Mesenchymal stem cell (in vitro differentiated cells and primary cell): ENCODE measurements around the gene TAS1R2.

Experiments
- DNase-seq: peaks from one replicate; pipeline ENCODE4 v3.0.0-alpha.2; 2013
- H2AFZ ChIP-seq: one replicate; pipeline ENCODE4 v1.6.1; 2013; ENCODE audit warnings: low read depth, mild to moderate bottlenecking, control low read depth, inconsistent platforms, low read length, moderate library complexity
- H2AK5ac ChIP-seq: 2 replicates; pipeline ENCODE4 v1.6.1; 2013; ENCODE audit warnings: low read length, moderate library complexity, mild to moderate bottlenecking, inconsistent platforms; ENCODE audit not compliant: severe bottlenecking
- H2BK120ac ChIP-seq: one replicate; pipeline ENCODE4 v1.6.1; 2013; ENCODE audit warnings: low read depth, mild to moderate bottlenecking, inconsistent platforms, low read length, moderate library complexity
- H2BK12ac ChIP-seq, 2 experiments: one replicate each; pipeline ENCODE4 v1.6.1; 2013; ENCODE audit warnings: inconsistent platforms in 2 of 2, low read length in 2 of 2, mild to moderate bottlenecking in 2 of 2, moderate library complexity in 2 of 2, control low read depth in 1 of 2
- H2BK15ac ChIP-seq: one replicate; pipeline ENCODE4 v1.6.1; 2013; ENCODE audit warnings: mild to moderate bottlenecking, low read depth, inconsistent platforms; ENCODE audit not compliant: poor library complexity, severe bottlenecking
- H2BK5ac ChIP-seq: 2 replicates; pipeline ENCODE4 v1.6.1; 2013; ENCODE audit warnings: low read depth, mild to moderate bottlenecking, low read length, control low read depth, inconsistent platforms; ENCODE audit not compliant: poor library complexity, severe bottlenecking
- H3K14ac ChIP-seq, 2 experiments: one replicate each; pipeline ENCODE4 v1.6.1; 2013; ENCODE audit warnings: inconsistent platforms in 2 of 2, low read length in 2 of 2, control low read depth in 1 of 2, mild to moderate bottlenecking in 1 of 2, moderate library complexity in 1 of 2
- H3K18ac ChIP-seq, 2 experiments: one replicate each; pipeline ENCODE4 v1.6.1; 2013; ENCODE audit warnings: inconsistent platforms in 2 of 2, low read length in 2 of 2, control low read depth in 1 of 2, low read depth in 1 of 2, mild to moderate bottlenecking in 1 of 2
- H3K23ac ChIP-seq, 2 experiments: one replicate each; pipeline ENCODE4 v1.6.1; 2013; ENCODE audit warnings: inconsistent platforms in 2 of 2, low read length in 2 of 2, mild to moderate bottlenecking in 2 of 2, moderate library complexity in 2 of 2, control low read depth in 1 of 2
- H3K27ac ChIP-seq: 2 replicates; pipeline ENCODE4 v1.5.1; 2013; ENCODE audit warnings: mild to moderate bottlenecking, moderate library complexity, low read length, control low read depth, inconsistent platforms; ENCODE audit not compliant: poor library complexity, severe bottlenecking
- H3K27me3 ChIP-seq, 2 experiments: 2 replicates each; pipeline versions ENCODE4 v1.6.1 to v1.7.0; 2013; ENCODE audit warnings: low read length in 2 of 2, mild to moderate bottlenecking in 2 of 2, moderate library complexity in 2 of 2, control low read depth in 1 of 2, inconsistent platforms in 1 of 2; ENCODE audit not compliant: control insufficient read depth in 1 of 2, insufficient read depth in 1 of 2
- H3K36me3 ChIP-seq, 2 experiments: 2 replicates each; pipeline versions ENCODE4 v1.6.1 to v1.7.0; 2013; ENCODE audit warnings: low read length in 2 of 2, control low read depth in 1 of 2, inconsistent platforms in 1 of 2, low read depth in 1 of 2, mild to moderate bottlenecking in 1 of 2; ENCODE audit not compliant: insufficient read depth in 2 of 2, control insufficient read depth in 1 of 2
- H3K4ac ChIP-seq, 2 experiments: one replicate each; pipeline ENCODE4 v1.6.1; 2013; ENCODE audit warnings: inconsistent platforms in 2 of 2, low read length in 2 of 2, mild to moderate bottlenecking in 2 of 2, moderate library complexity in 2 of 2, control low read depth in 1 of 2, low read depth in 1 of 2
- H3K4me1 ChIP-seq: 2 replicates; pipeline ENCODE4 v1.6.1; 2013; ENCODE audit warnings: low read depth, low read length, control low read depth; ENCODE audit not compliant: control insufficient read depth, insufficient read depth
- H3K4me2 ChIP-seq: 2 replicates; pipeline ENCODE4 v1.6.1; 2013; ENCODE audit warnings: low read length, mild to moderate bottlenecking, inconsistent platforms; ENCODE audit not compliant: poor library complexity, severe bottlenecking
- H3K4me3 ChIP-seq, 2 experiments: 2 replicates each; pipeline versions ENCODE4 v1.5.1 to v1.7.0; 2013; ENCODE audit warnings: low read length in 2 of 2, mild to moderate bottlenecking in 2 of 2, control low read depth in 1 of 2, low read depth in 1 of 2; ENCODE audit not compliant: insufficient read depth in 1 of 2
- H3K79me1 ChIP-seq: replicated peaks from 2 replicates; pipeline ENCODE4 v1.6.1; 2013; ENCODE audit warnings: mild to moderate bottlenecking, control low read depth, low read length, inconsistent platforms; ENCODE audit not compliant: poor library complexity, severe bottlenecking
- H3K9ac ChIP-seq: 2 replicates; pipeline ENCODE4 v1.7.0; 2013; ENCODE audit warnings: mild to moderate bottlenecking, low read length, moderate library complexity
- H3K9me3 ChIP-seq: 2 replicates; pipeline ENCODE4 v1.7.0; 2013; ENCODE audit warnings: mild to moderate bottlenecking, low read length; ENCODE audit not compliant: control insufficient read depth
- H4K8ac ChIP-seq: one replicate; pipeline ENCODE4 v1.6.1; 2013; ENCODE audit warnings: inconsistent platforms, mild to moderate bottlenecking, low read length, moderate library complexity
- H4K91ac ChIP-seq: one replicate; pipeline ENCODE4 v1.6.1; 2013; ENCODE audit warnings: mild to moderate bottlenecking, low read length, inconsistent platforms
- WGBS: methylation state at CpG from one replicate; pipeline ENCODE4 v1.1.7; 2013; ENCODE audit warnings: mixed read lengths; 5-methylcytosine and 5-hydroxymethylcytosine counted together

Gene TAS1R2

GRCh38 chr1:18829671-18830070, 29.8 kb downstream of the TAS1R2 start:
- Histone ChIP-seq H4K91ac (no peak overlapping the region), H3K14ac (no peak overlapping the region), H3K18ac (no peak overlapping the region), H3K4me2 (no peak overlapping the region), H3K4ac (no peak overlapping the region), H2BK12ac (no peak overlapping the region), H3K9ac (no peak overlapping the region), H2BK5ac (no peak overlapping the region), H3K9me3 (peaks cover 15% of the 10 kb centered on the region), H3K4me1 (no peaks in the 10 kb centered on the region), H3K36me3 (no peaks in the 10 kb centered on the region), H3K4me3 (no peak overlapping the region), H3K23ac (no peak overlapping the region), H3K27me3 (peaks cover 8 to 38% of the 10 kb centered on the region in 2 experiments), H2AFZ (no peak overlapping the region), H4K8ac (no peak overlapping the region), H3K79me1 (no peaks in the 10 kb centered on the region), H2AK5ac (no peak overlapping the region), H2BK15ac (no peak overlapping the region), H3K27ac (no peak overlapping the region), H2BK120ac (no peak overlapping the region)
- no peak for DNase-seq
- no CpG with 5 or more reads among the region's 1 CpG for WGBS

- Histone ChIP-seq H2BK5ac (no peak overlapping the region), H3K36me3 (no peaks in the 10 kb centered on the region), H3K23ac (no peak overlapping the region), H4K91ac (no peak overlapping the region), H3K4ac (no peak overlapping the region), H3K4me3 (no peak overlapping the region), H2BK12ac (no peak overlapping the region), H2AFZ (no peak overlapping the region), H3K4me2 (no peak overlapping the region), H2BK120ac (no peak overlapping the region), H4K8ac (no peak overlapping the region), H3K4me1 (no peaks in the 10 kb centered on the region), H3K27ac (no peak overlapping the region), H2BK15ac (no peak overlapping the region), H3K9ac (no peak overlapping the region), H2AK5ac (no peak overlapping the region), H3K14ac (no peak overlapping the region), H3K18ac (no peak overlapping the region), H3K79me1 (no peaks in the 10 kb centered on the region), H3K9me3 (peaks cover 15% of the 10 kb centered on the region), H3K27me3 (peaks cover 3 to 27% of the 10 kb centered on the region in 2 experiments)
- no peak for DNase-seq
- WGBS: no CpG with 5 or more reads among the region's 2 CpGs
Measured at GRCh38 chr1:18828224-18828623, 31.2 kb downstream of the TAS1R2 start.

- H3K4ac ChIP-seq: no peak overlapping the region
- no peak overlapping the region for H3K27ac ChIP-seq
- H2BK5ac ChIP-seq: no peak overlapping the region
- H3K4me1 ChIP-seq: no peaks in the 10 kb centered on the region
- H4K8ac ChIP-seq: no peak overlapping the region
- H2BK120ac ChIP-seq: no peak overlapping the region
- no peak overlapping the region for H3K9ac ChIP-seq
- no peak overlapping the region for H3K4me3 ChIP-seq
- no peaks in the 10 kb centered on the region for H3K79me1 ChIP-seq
- no peak overlapping the region for H3K14ac ChIP-seq
- no peak overlapping the region for H4K91ac ChIP-seq
- H2AFZ ChIP-seq: no peak overlapping the region
- H3K27me3 ChIP-seq: peaks cover 20 to 36% of the 10 kb centered on the region in 2 experiments
- no peak overlapping the region for H2BK12ac ChIP-seq
- WGBS: 85% methylated on average over 6 of the region's 6 CpGs
- H3K9me3 ChIP-seq: peaks cover 10% of the 10 kb centered on the region
- H2AK5ac ChIP-seq: no peak overlapping the region
- no peak overlapping the region for H2BK15ac ChIP-seq
- no peak overlapping the region for H3K23ac ChIP-seq
- H3K36me3 ChIP-seq: no peaks in the 10 kb centered on the region
- no peak overlapping the region for H3K4me2 ChIP-seq
- no peak for DNase-seq
- no peak overlapping the region for H3K18ac ChIP-seq
Measured at GRCh38 chr1:18823438-18823837, 36.0 kb downstream of the TAS1R2 start.

- Histone ChIP-seq H3K4me2 (no peak overlapping the region), H4K8ac (no peak overlapping the region), H4K91ac (no peak overlapping the region), H3K4me1 (peaks cover 2% of the 10 kb centered on the region), H3K9me3 (no peaks in the 10 kb centered on the region), H2BK15ac (no peak overlapping the region), H3K79me1 (no peaks in the 10 kb centered on the region), H3K9ac (no peak overlapping the region), H2BK120ac (no peak overlapping the region), H2AK5ac (no peak overlapping the region), H3K18ac (no peak overlapping the region), H3K4me3 (no peak overlapping the region), H3K14ac (no peak overlapping the region), H2BK5ac (no peak overlapping the region), H3K4ac (no peak overlapping the region), H2BK12ac (no peak overlapping the region), H3K27me3 (peaks cover 27 to 52% of the 10 kb centered on the region in 2 experiments), H2AFZ (no peak overlapping the region), H3K36me3 (no peaks in the 10 kb centered on the region), H3K23ac (no peak overlapping the region), H3K27ac (no peak overlapping the region)
- DNase-seq: peak; percentile 49
- 39% methylated on average over 22 of the region's 22 CpGs for WGBS
Measured at GRCh38 chr1:18820791-18821641, 38.4 kb downstream of the TAS1R2 start.
